ENCODE data around the gene TRIM42.
A peak's percentile ranks its signal among the peaks of the same experiment; 100 is the strongest.

The TRIM42 gene

DNA sequence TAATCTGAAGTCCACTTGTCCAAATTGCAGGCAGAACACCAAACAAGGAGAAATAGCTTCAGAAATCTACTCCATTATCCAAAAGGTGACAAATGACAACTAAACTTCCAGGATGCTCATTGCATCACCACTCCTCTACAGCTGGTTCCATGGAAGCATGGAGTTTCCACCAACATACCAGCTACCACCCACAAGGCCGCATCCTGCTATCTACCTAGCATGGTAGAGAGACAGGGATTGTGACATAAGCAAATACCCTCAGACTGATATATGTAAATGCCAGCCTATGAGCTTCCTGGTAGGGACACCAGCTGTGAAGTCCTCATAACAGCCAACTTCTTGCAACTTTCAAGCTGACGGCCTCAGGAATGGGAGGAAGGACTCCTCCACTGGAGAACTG, at the start of gene TRIM42:
Gene TRIM42, plus strand, starts transcription at position 301 of the 400 bp plus-strand sequence. CDS start 166 bp downstream, outside the sequence.
- TF ChIP-seq CTCF (conservative IDR thresholded peaks at IDR 0.05; ENCODE audit: control insufficient read depth, insufficient read depth, low read depth, low read length) = no peak
- H3K4me3 ChIP-seq (ENCODE audit: control insufficient read depth, low read depth, low read length) = no peak within 1 kb of the TSS
- no peak for DNase-seq (ENCODE audit: low read depth)

- no peak overlapping the region for H3K4me3 ChIP-seq (ENCODE audit: control insufficient read depth, low read depth, low read length)
- no peak for TF ChIP-seq CTCF (conservative IDR thresholded peaks at IDR 0.05; ENCODE audit: control insufficient read depth, insufficient read depth, low read depth, low read length)
- no peak for DNase-seq (ENCODE audit: low read depth)
Observed at GRCh38 chr3:140628606-140629005, 49.3 kb upstream of the TRIM42 start.

DNA sequence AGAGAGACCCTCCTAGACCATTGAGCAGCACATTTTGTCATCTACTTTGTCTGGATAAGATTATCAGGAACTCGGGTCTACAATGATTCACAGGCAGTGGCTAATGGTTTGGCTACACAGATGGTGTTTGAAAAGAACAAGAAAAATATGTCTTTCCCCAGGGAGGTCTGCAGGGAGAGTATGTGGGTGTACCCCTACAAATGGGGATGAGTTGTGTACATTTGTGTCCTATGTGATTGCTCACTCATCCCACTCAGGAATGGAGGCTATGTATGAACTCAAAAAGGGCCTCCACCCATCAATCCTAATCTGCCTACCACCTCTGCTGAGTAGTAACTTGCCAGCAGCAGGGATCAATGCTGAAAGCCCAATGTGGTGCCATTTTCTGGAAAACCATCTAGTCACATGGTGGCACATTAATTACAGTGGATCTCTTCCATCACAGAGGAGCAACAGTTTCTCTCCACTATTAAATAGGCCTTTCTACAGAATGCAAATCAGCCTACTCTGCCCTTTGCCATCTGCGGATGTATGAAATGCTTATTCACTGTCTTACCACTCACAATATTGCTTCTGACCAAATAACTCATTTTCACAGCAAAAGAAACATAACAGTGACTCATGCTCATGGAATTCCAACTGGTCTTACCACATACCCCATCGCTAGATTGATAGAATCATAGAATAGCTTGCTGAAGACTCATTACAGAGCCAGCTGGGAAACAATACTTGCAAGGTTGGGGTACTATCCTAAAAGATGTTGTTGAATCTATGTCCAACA, 48.3 kb upstream of the TRIM42 start:
- no peak for TF ChIP-seq CTCF (conservative IDR thresholded peaks at IDR 0.05; ENCODE audit: control insufficient read depth, insufficient read depth, low read depth, low read length)
- peak; percentile 96 for DNase-seq (ENCODE audit: low read depth)
- H3K4me3 ChIP-seq (ENCODE audit: control insufficient read depth, low read depth, low read length) = no peak overlapping the region

- no peak for TF ChIP-seq CTCF (conservative IDR thresholded peaks at IDR 0.05; ENCODE audit: control insufficient read depth, insufficient read depth, low read depth, low read length)
- no peak overlapping the region for H3K4me3 ChIP-seq (ENCODE audit: control insufficient read depth, low read depth, low read length)
- peak; percentile 28 for DNase-seq (ENCODE audit: low read depth)
Observed at GRCh38 chr3:140630366-140630765, 47.5 kb upstream of the TRIM42 start.

- peak; percentile 62 for DNase-seq (ENCODE audit: low read depth)
- no peak overlapping the region for H3K4me3 ChIP-seq (ENCODE audit: control insufficient read depth, low read depth, low read length)
- TF ChIP-seq CTCF (conservative IDR thresholded peaks at IDR 0.05; ENCODE audit: control insufficient read depth, insufficient read depth, low read depth, low read length) = no peak
Observed at GRCh38 chr3:140630866-140631265, 47.0 kb upstream of the TRIM42 start.

- no peak for TF ChIP-seq CTCF (conservative IDR thresholded peaks at IDR 0.05; ENCODE audit: control insufficient read depth, insufficient read depth, low read depth, low read length)
- no peak for DNase-seq (ENCODE audit: low read depth)
- no peak overlapping the region for H3K4me3 ChIP-seq (ENCODE audit: control insufficient read depth, low read depth, low read length)
Observed at GRCh38 chr3:140635276-140635675, 42.6 kb upstream of the TRIM42 start.
